HG02678 (cell line): ENCODE results near the gene LDB2.

Experiments
- ATAC-seq: cut with Tn5 transposase; IDR thresholded peaks from one replicate; pipeline ENCODE4 v1.9.1; 2021; ENCODE audit warnings: mild to moderate bottlenecking, moderate library complexity; ENCODE audit not compliant: unreplicated experiment

Gene LDB2

GRCh38 chr4:16516796-16517439 lies 381.5 kb downstream of the LDB2 start:
- ATAC-seq: no peak

- ATAC-seq: no peak
These were observed 384.6 kb downstream of the LDB2 start for GRCh38 chr4:16513876-16514275.

- ATAC-seq: no peak
These were observed 389.5 kb downstream of the LDB2 start for GRCh38 chr4:16508968-16509367.

- ATAC-seq: no peak
These were observed 392.7 kb downstream of the LDB2 start for GRCh38 chr4:16505726-16506125.

- ATAC-seq: no peak
These were observed 393.2 kb downstream of the LDB2 start for GRCh38 chr4:16505267-16505666.

- no peak for ATAC-seq
These were observed 394.9 kb downstream of the LDB2 start for GRCh38 chr4:16503421-16504100.

- ATAC-seq: no peak
These were observed 399.5 kb downstream of the LDB2 start for GRCh38 chr4:16498978-16499377.

- ATAC-seq: no peak
These were observed 401.9 kb downstream of the LDB2 start for GRCh38 chr4:16496501-16496900.

GRCh38 chr4:16492872-16493271 lies 405.6 kb downstream of the LDB2 start:
- no peak for ATAC-seq

GRCh38 chr4:16489226-16489625 lies 409.2 kb downstream of the LDB2 start:
- ATAC-seq: no peak

GRCh38 chr4:16488084-16488483 lies 410.4 kb downstream of the LDB2 start:
- ATAC-seq: no peak

- ATAC-seq: no peak
These were observed 413.7 kb downstream of the LDB2 start for GRCh38 chr4:16484711-16485110.

- no peak for ATAC-seq
These were observed 414.9 kb downstream of the LDB2 start for GRCh38 chr4:16483540-16483939.

- no peak for ATAC-seq
These were observed 418.4 kb downstream of the LDB2 start for GRCh38 chr4:16480011-16480410.

- ATAC-seq: no peak
These were observed 425.9 kb downstream of the LDB2 start for GRCh38 chr4:16472537-16472936.

GRCh38 chr4:16467061-16467460 lies 431.4 kb downstream of the LDB2 start:
- no peak for ATAC-seq

- no peak for ATAC-seq
These were observed 431.9 kb downstream of the LDB2 start for GRCh38 chr4:16466581-16466980.

GRCh38 chr4:16464651-16465050 lies 433.8 kb downstream of the LDB2 start:
- no peak for ATAC-seq

- no peak for ATAC-seq
These were observed 435.8 kb downstream of the LDB2 start for GRCh38 chr4:16462656-16463055.

GRCh38 chr4:16461362-16461761 lies 437.1 kb downstream of the LDB2 start:
- ATAC-seq: no peak

GRCh38 chr4:16457944-16458343 lies 440.5 kb downstream of the LDB2 start:
- ATAC-seq: no peak
